ENCODE data around the gene CAPN6. TPM values are rescaled to one million over a fixed set of nuclear protein-coding genes. Genes with fewer than 3 reads are reported as not detected.

CAPN6 gene
- total RNA-seq, 1 donor from 2014 or later: 232 TPM

GRCh38 chrX:111260451-111260850 is 9.8 kb downstream of the CAPN6 start:
- no peaks in the 10 kb centered on the region for H3K9me3 Mint-ChIP-seq
- no peak overlapping the region for H3K27ac Mint-ChIP-seq
- H3K9ac ChIP-seq: no peak overlapping the region
- H3K4me1 Mint-ChIP-seq: peaks cover 7% of the 10 kb centered on the region
- H3K4me1 ChIP-seq: peaks cover 39% of the 10 kb centered on the region
- H2AFZ ChIP-seq (replicated peaks): no peak overlapping the region
- H3K27me3 ChIP-seq: no peaks in the 10 kb centered on the region
- peaks cover 2% of the 10 kb centered on the region for H3K27me3 Mint-ChIP-seq (ENCODE audit: insufficient read depth, low read depth)
- peaks cover 15% of the 10 kb centered on the region for H3K79me2 ChIP-seq (ENCODE audit: low read depth)
- peaks cover 6% of the 10 kb centered on the region for H3K36me3 ChIP-seq
- H3K4me2 ChIP-seq: no peak overlapping the region
- no peak for DNase-seq (ENCODE audit: low spot score)
- H3K36me3 Mint-ChIP-seq: no peaks in the 10 kb centered on the region
- TF ChIP-seq EZH2phosphoT487 (IDR thresholded peaks at IDR 0.05) (no peak), CTCF (IDR thresholded peaks at IDR 0.05) (no peak), EZH2 (IDR thresholded peaks at IDR 0.05) (no peak)
- H4K20me1 ChIP-seq (ENCODE audit: low read depth): no peaks in the 10 kb centered on the region
- no peak overlapping the region for H3K4me3 Mint-ChIP-seq
- no peak overlapping the region for H3K27ac ChIP-seq
- no peaks in the 10 kb centered on the region for H3K9me3 ChIP-seq (ENCODE audit: low read depth)
- H3F3A ChIP-seq (ENCODE audit: low read depth): no peaks in the 10 kb centered on the region
- no peak overlapping the region for H3K4me3 ChIP-seq

- Histone ChIP-seq H3K79me2 (ENCODE audit: low read depth) (peaks cover 7% of the 10 kb centered on the region), H3K36me3 (peaks cover 7% of the 10 kb centered on the region), H3K4me2 (no peak overlapping the region), H3K4me1 (peaks cover 35% of the 10 kb centered on the region), H2AFZ (replicated peaks) (no peak overlapping the region), H4K20me1 (ENCODE audit: low read depth) (no peaks in the 10 kb centered on the region), H3F3A (ENCODE audit: low read depth) (no peaks in the 10 kb centered on the region), H3K4me3 (no peak overlapping the region), H3K27ac (no peak overlapping the region), H3K27me3 (no peaks in the 10 kb centered on the region), H3K9me3 (ENCODE audit: low read depth) (no peaks in the 10 kb centered on the region), H3K9ac (no peak overlapping the region)
- peaks cover 7% of the 10 kb centered on the region for H3K4me1 Mint-ChIP-seq
- H3K27ac Mint-ChIP-seq: no peak overlapping the region
- no peaks in the 10 kb centered on the region for H3K9me3 Mint-ChIP-seq
- peaks cover 2% of the 10 kb centered on the region for H3K27me3 Mint-ChIP-seq (ENCODE audit: insufficient read depth, low read depth)
- no peaks in the 10 kb centered on the region for H3K36me3 Mint-ChIP-seq
- no peak for TF ChIP-seq CTCF (IDR thresholded peaks at IDR 0.05)
- no peak overlapping the region for H3K4me3 Mint-ChIP-seq
- DNase-seq (ENCODE audit: low spot score): no peak
These were observed 10.7 kb downstream of the CAPN6 start for GRCh38 chrX:111259559-111259958.

GRCh38 chrX:111257733-111258132 is 12.6 kb downstream of the CAPN6 start:
- no peaks in the 10 kb centered on the region for H3F3A ChIP-seq (ENCODE audit: low read depth)
- Mint-ChIP-seq H3K36me3 (no peaks in the 10 kb centered on the region), H3K27ac (no peak overlapping the region), H3K4me1 (peaks cover 7% of the 10 kb centered on the region), H3K4me3 (peak overlapping the region; percentile 20), H3K9me3 (no peaks in the 10 kb centered on the region), H3K27me3 (ENCODE audit: insufficient read depth, low read depth) (peaks cover 2% of the 10 kb centered on the region)
- no peak overlapping the region for H3K27ac ChIP-seq
- no peaks in the 10 kb centered on the region for H4K20me1 ChIP-seq (ENCODE audit: low read depth)
- H3K9ac ChIP-seq: no peak overlapping the region
- no peaks in the 10 kb centered on the region for H3K9me3 ChIP-seq (ENCODE audit: low read depth)
- no peak for DNase-seq (ENCODE audit: low spot score)
- H3K36me3 ChIP-seq: peaks cover 16% of the 10 kb centered on the region
- TF ChIP-seq CTCF (IDR thresholded peaks at IDR 0.05) (no peak), EZH2phosphoT487 (IDR thresholded peaks at IDR 0.05) (no peak), EZH2 (IDR thresholded peaks at IDR 0.05) (no peak)
- no peaks in the 10 kb centered on the region for H3K27me3 ChIP-seq
- no peaks in the 10 kb centered on the region for H3K79me2 ChIP-seq (ENCODE audit: low read depth)
- no peak overlapping the region for H3K4me2 ChIP-seq
- H3K4me1 ChIP-seq: peaks cover 29% of the 10 kb centered on the region
- no peak overlapping the region for H3K4me3 ChIP-seq
- H2AFZ ChIP-seq (replicated peaks): no peak overlapping the region

Data from neural progenitor cell (in vitro differentiated cells).